HPDE6-E6E7 (cell line): ENCODE data around the gene MFAP4.

Experiments used
- DNase-seq: peaks from one replicate; pipeline ENCODE4 v3.0.0; 2011; ENCODE audit warnings: missing footprints; ENCODE audit errors: extremely low spot score

MFAP4 gene

DNA sequence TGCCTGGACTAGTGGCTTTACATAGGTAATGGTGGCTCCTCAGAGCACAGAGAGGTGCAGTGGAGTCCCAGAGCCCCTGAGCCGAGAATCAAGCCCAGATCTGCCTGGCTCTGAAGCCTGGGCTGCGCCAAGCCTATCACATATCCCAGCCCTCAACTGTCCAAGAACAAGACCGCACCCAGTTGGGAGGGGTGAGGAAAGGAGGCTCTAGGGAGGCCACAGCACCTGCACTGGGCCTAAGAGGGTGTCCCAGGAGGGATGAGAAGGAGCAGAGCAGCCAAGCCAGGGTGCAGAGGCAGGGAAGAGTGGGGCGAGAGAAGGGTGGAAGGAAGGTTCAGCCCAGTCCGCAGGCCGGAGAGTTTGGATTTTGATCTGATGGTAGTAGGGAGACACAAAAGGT, 23.1 kb upstream of the MFAP4 start:
- DNase-seq = no peak

- peak; percentile 61 for DNase-seq
Measured at GRCh38 chr17:19409509-19409908, 22.5 kb upstream of the MFAP4 start.

DNA sequence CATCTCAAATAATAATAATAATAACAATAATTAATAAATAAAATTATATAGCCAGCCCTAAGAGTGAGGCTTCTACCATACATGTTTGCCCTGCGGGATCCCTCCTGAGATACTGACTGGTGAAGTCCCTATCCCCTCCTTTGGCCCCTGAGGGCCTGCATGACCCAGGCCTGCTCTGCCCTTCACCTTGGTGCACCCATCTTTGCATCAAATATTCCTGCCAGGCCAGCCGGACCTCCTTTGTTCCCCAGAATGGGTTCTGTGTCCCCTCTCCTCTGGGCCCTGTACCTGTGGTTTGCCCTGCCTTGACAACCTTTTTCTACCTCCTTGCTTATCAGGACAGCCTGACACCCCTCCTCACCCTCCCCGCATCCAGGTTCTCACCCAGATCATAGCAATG, 22.1 kb upstream of the MFAP4 start:
- DNase-seq = no peak

GRCh38 chr17:19408346-19408710, 21.3 kb upstream of the MFAP4 start:
- no peak for DNase-seq

DNA sequence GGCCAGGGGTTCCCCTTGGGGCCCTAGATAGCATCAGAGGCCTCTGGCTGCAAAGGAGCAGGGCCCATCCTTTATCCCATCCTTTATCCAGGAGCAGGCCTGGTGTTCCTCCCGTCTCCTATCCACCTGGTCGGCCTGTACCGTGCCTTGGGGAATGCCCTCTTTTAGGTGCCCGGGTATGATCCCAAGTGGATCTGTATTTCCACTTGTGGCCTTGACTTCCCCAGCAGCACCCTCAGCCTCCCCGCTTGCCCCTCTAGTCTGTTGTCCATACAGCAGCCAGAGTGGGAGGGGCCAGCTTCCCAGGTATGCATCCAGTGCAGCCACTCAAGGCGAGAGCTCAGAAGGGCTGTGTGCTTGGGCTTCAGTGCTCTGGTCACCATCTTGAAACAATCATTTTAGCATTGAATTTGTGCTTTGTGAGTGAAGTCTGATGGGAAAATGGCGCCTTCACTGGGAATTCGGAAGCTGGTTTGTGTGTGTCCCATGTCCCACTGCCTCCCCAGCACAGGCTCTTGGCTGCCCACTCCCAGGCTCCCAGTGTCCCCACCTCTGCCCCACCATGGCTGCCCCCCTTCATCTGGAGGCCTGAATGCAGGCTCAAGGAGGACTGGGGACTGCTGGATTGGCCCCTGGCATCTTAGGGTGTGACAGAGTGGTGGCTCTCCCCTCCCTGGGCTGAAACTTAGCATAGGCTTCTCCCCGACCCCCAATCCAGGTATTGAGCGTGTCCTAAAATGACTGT, 20.8 kb upstream of the MFAP4 start:
- no peak for DNase-seq

DNA sequence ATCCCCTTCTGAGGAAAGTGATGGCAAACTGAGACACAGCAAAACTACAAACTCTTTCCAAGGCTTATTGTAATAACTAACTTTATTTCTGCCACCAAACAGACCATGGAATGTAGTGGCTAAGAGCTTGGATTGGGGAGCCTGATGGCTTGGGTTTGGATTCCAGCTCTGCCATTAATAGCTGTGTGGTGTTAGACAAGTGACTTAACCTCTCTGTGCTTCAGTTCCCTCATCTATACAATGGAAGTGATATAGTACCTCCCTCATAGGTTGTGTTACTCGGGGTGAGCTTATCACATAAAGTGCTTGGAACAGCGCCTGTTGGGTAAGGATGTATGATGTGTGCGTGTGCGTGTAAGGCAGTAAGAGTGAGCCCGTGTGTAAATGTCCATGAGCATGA, 18.1 kb upstream of the MFAP4 start:
- no peak for DNase-seq

DNA sequence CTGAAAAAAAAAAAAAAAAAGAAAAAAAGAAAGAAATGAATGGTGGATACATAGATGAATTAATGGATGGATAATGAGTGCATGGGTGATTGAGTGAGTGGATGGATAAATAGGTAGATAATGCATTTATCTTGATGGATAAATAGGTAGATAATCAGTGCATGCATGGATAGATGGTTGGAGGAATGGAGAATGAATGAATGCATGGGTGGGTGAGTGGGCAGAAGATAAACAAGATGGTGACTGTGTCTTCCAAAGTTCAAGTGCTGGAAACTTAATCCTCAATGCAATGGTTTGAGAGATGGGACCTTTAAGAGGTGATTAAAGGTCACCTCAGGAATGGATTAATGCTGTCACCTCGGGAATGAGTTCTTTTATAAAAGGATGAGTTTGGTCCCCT, 17.3 kb upstream of the MFAP4 start:
- no peak for DNase-seq

DNA sequence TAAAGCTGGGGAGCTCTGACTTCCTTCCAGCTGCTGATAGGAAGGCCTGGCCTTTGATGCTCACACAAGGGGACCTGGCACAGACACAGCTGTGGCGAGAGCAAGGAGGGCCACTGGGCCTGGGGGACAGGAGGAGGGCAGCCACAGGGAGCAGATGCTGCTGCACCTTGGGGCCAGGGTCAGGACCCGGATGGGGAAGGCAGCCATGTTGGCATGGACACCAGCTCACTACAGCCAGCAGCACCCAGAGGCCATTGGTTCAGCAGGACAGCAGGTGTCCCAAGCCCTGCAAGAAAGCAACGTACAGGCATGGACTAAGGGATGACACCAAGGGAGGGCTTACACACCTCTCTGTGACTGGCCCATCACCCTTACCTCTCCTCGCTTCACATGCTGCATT, 16.0 kb upstream of the MFAP4 start:
- DNase-seq = no peak

DNA sequence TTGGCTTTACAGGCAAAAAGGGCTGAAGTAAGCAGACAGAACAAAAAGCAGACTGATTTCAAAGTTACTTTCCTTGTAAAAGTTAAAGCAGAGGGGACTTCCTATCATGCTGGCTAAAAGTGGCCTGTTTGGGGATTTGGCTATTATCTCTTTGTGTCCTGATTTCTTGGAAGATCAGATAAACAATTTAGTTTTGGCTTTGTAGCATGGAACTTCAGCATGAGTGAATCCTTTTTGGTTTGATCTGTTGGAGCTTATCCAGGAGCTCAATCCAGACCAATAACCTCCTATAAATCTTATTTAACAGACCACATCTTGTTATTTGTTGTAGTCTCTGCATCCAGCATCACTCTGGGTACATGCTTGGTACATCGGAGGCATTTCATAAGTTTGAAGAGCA, 15.2 kb upstream of the MFAP4 start:
- DNase-seq = no peak

DNA sequence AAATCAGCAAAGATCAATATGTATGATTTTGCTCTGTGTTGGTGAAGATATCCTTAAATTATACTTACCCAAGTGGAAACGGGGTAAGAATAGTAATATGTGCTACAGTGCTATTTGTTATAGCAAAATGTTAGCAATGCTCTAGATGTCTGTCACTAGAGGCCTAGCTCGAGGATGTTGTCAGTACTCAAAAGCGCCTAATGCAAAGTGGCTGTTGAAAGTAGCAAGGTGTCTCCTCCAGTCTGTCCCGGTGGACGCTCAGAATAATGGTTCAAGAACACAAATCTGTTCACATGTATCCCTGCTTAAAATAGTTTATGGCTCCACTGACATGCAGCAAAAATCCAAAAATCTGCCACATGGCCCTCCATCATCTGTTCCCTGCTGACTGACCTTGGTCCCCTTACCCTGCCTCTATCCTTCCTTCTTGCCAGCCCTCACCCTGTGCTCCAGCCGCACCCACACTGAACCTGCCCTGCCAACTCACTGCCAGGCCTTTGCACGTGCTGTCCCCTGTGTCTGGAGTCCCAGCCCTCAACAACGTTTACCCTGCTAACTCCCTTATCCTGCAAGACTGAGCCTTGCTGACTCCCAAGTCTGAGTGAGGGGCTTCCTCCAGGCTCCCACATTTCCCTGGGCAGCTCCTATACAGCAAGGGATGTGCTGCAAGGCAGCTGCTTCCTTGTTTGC, 14.5 kb upstream of the MFAP4 start:
- DNase-seq = no peak

- DNase-seq = no peak
Measured at GRCh38 chr17:19399750-19400450, 12.9 kb upstream of the MFAP4 start.

DNA sequence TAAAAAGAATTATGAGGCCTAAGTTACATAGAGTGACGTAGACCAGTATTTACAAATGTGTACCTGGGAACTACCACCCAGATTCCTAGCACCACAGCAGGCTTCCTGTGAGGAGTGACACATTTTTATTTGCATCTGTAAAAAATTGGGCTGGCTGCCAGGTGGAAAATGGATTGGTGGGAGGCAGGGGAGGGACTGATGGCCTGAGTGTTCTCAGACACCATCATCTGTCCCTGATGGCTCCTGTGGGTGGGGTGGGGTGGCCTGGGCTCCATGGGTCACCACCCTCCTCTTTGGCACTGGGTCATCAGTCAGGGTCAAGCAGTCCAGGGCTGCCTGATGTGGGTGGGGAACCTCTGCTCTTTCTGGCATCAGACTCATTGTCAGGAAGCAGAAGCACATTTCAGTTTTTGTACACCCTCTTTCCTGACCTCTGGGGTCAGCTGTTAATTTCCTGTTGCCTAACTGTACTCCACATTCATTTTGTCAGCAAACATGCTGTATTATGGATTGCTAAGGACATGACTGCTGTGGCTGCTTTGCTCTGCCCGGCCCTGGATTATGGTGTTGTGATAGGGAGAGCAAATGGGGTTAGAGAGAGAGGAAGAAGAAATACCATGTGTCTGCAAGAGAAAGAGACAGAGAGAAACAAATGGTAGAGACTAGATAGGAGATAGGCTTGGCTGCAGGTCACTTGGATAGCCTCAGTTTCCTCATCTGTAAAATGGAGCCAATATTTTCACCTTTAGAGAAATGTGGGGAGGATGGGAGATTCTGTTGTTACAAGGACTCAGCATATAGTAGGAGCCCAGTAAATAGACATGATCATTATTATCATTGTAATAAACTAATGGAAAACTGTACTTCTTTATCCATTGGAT, 11.6 kb upstream of the MFAP4 start:
- no peak for DNase-seq

GRCh38 chr17:19397556-19398041, 10.6 kb upstream of the MFAP4 start:
- no peak for DNase-seq

- no peak for DNase-seq
Measured at GRCh38 chr17:19392303-19392702, 5.3 kb upstream of the MFAP4 start.

GRCh38 chr17:19391432-19391831, 4.4 kb upstream of the MFAP4 start:
- DNase-seq = no peak

DNA sequence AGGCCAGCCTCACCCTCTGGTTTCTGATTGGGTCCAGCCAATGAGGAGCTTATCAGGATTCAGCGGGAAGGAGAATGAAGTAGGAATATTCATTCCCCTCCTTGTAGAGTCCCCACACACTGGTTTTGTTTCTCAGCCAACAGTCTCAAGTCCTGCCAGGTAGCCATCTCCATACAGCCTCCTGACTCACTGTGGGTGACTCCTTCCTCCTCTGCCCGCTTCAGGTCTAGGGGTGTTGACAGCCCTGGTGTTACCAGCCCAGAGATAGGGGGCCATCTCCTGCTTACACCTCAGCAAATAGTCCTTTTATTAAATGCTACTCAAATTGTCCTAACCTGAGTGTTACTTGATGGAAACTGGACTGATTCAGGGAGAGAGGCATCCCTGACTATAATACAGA, 4.0 kb upstream of the MFAP4 start:
- DNase-seq = no peak

GRCh38 chr17:19388791-19389785, 2.1 kb upstream of the MFAP4 start:
- DNase-seq = no peak

DNA sequence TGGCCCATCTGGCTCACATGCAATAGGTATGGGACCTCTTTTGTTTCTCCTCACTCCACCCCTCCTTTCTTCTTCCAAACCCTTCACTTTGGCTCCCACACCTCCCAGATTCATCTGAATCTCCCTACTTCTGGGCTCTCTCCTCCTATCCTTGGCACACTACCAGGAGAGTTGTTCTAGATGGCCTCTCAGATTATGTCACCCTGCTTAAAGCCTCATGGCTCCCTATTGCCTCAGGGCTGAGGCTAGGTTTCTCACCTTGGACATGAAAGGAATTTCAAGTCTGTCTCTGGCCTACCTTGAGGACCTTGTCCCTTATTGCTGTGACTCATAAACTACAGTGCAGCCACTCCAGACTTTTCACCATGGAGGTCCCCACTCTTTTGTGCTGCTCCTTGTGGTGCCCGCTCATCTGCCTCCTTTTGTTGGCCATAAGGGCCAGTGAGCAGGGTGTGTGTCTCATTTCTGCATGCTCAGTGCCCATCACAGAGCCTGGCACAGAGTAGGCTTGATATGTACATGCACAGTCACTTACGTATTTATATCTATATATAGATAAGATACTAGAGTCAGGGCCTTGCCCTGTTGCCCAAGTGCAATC, 1.0 kb upstream of the MFAP4 start:
- DNase-seq = no peak

DNA sequence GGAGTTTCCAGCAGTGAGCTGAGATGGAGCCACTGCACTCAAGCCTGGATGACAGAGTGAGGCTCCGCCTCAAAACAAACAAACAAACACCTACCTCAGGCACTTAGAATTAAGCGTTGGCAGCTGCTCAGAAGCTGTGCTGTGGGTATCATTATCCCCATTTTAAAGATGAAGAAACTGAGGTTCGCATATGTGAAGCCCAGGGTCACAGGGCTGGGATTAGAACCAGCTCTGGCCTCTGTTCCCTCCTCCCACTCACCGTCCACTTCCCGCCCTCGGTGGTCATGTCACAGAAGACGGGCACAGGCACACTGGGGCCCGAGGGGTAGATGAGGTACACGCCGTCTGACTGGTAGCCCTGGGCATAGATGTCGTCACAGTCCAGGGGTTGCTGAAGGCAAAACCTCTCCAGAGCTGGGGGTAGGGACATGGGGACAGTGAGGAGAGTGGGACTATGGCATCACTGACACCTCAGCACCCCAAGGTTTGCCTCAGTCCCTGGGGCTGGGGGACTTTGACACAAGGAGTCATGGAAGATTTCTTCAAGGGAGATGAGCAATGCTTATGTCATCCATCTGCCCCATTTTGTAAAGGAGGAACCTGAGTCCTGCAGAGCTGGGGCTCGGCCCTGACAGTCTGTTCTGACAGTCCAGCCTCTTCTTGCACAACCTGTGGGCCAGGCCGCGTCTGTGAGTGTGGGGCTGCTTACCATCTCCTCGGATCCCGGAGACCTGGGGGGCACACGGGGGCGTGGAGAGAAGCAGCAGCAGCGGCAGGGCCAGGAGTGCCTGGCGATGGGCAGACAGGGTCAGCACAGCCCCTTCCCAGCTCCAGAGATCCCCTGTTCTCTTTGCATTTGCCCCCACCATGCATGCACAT, 700 bp downstream of the MFAP4 start:
- peak; percentile 96 for DNase-seq
